PC-3 (cell line): ENCODE measurements around the gene TMPRSS15.

Experiments
- EZH2 ChIP-seq: fragments of 300-600 bp; sonication (generic); IDR thresholded peaks from one replicate; pipeline ENCODE4 v1.6.1; 2017; ENCODE audit warnings: antibody characterized with exemption, mild to moderate bottlenecking, low read length; ENCODE audit not compliant: unreplicated experiment
- EZH2phosphoT487 ChIP-seq: fragments of 300-600 bp; sonication (generic); IDR thresholded peaks from 2 replicates; pipeline ENCODE4 v1.6.1; 2018; ENCODE audit warnings: mild to moderate bottlenecking, antibody characterized with exemption, low read length, borderline replicate concordance
- TF ChIP-seq, protein P1 (sequence below): fragments of 300-600 bp; sonication (generic); conservative IDR thresholded peaks from 2 replicates; pipeline ENCODE4 v1.5.1; 2017; ENCODE audit warnings: antibody characterized with exemption, low read depth, mild to moderate bottlenecking, low read length

GRCh38 chr21:18249672-18250071 lies 153.9 kb downstream of the TMPRSS15 start:
- TF ChIP-seq, protein P1, sequence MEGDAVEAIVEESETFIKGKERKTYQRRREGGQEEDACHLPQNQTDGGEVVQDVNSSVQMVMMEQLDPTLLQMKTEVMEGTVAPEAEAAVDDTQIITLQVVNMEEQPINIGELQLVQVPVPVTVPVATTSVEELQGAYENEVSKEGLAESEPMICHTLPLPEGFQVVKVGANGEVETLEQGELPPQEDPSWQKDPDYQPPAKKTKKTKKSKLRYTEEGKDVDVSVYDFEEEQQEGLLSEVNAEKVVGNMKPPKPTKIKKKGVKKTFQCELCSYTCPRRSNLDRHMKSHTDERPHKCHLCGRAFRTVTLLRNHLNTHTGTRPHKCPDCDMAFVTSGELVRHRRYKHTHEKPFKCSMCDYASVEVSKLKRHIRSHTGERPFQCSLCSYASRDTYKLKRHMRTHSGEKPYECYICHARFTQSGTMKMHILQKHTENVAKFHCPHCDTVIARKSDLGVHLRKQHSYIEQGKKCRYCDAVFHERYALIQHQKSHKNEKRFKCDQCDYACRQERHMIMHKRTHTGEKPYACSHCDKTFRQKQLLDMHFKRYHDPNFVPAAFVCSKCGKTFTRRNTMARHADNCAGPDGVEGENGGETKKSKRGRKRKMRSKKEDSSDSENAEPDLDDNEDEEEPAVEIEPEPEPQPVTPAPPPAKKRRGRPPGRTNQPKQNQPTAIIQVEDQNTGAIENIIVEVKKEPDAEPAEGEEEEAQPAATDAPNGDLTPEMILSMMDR, result peak; percentile 45
- no peak for TF ChIP-seq EZH2
- no peak for TF ChIP-seq EZH2phosphoT487
